OCI-LY7 (cell line): ENCODE results near the gene RFFL. TPM values are rescaled to one million over a fixed set of nuclear protein-coding genes. Genes with fewer than 3 reads are reported as not detected.

ENCODE experiments used
- BruUV-seq: library from RNA; stranded (reverse); fragments of 400-500 nt; replicated peaks from 2 replicates; lab custom pipeline; 2021; lab: Mats Ljungman, UMichigan
- CTCF ChIA-PET: fragments of 300-600 bp; sonication (Branson Sonifier 250); formaldehyde crosslinking; loops from one replicate; lab custom pipeline; 2022; ENCODE audit warnings: antibody characterized with exemption; ENCODE audit not compliant: unreplicated experiment; lab: Charles Lee
- POLR2A ChIA-PET: fragments of 300-600 bp; sonication (Branson Sonifier 250); formaldehyde crosslinking; loops from one replicate; lab custom pipeline; 2022; ENCODE audit warnings: antibody characterized with exemption; lab: Charles Lee
- DNase-seq: peaks from one replicate; pipeline ENCODE4 v3.0.0-alpha.2; 2015; ENCODE audit warnings: low spot score
- H2AFZ ChIP-seq: fragments of 200-600 bp; sonication (generic), shearing (Covaris generic); 2 replicates; pipeline ENCODE4 v1.6.1; 2014; ENCODE audit warnings: mild to moderate bottlenecking, antibody characterized with exemption, low read length, moderate library complexity
- H3K27ac ChIP-seq: fragments of 200-600 bp; sonication (generic); 2 replicates; pipeline ENCODE4 v1.5.1; 2014; ENCODE audit warnings: mixed run types, low read depth, mild to moderate bottlenecking, moderate library complexity, low read length, inconsistent platforms; ENCODE audit not compliant: poor library complexity, severe bottlenecking
- H3K36me3 ChIP-seq: fragments of 200-600 bp; sonication (generic); 2 replicates; pipeline ENCODE4 v1.6.1; 2014; ENCODE audit warnings: mild to moderate bottlenecking, antibody characterized with exemption, low read length, moderate library complexity, mixed read lengths; ENCODE audit not compliant: insufficient read depth
- H3K4me1 ChIP-seq: fragments of 200-600 bp; sonication (generic); 2 replicates; pipeline ENCODE4 v1.5.1; 2014; ENCODE audit warnings: mild to moderate bottlenecking, low read length; ENCODE audit not compliant: insufficient read depth, poor library complexity, severe bottlenecking
- H3K4me2 ChIP-seq: fragments of 200-600 bp; sonication (generic); 2 replicates; pipeline ENCODE4 v1.6.1; 2014; ENCODE audit warnings: mild to moderate bottlenecking, low read length
- H3K4me3 ChIP-seq: fragments of 200-600 bp; sonication (generic); 2 replicates; pipeline ENCODE4 v1.5.1; 2014; ENCODE audit warnings: mild to moderate bottlenecking, low read depth, low read length; ENCODE audit not compliant: poor library complexity, severe bottlenecking
- H3K79me2 ChIP-seq: fragments of 200-600 bp; sonication (generic); 2 replicates; pipeline ENCODE4 v1.6.1; 2016; ENCODE audit warnings: low read depth, mild to moderate bottlenecking, low read length, moderate library complexity, mixed read lengths; ENCODE audit not compliant: insufficient read depth
- H3K9me2 ChIP-seq: fragments of 200-600 bp; sonication (generic); 2 replicates; pipeline ENCODE4 v1.6.1; 2016; ENCODE audit warnings: mild to moderate bottlenecking, low read length, mixed read lengths; ENCODE audit not compliant: insufficient read depth
- H3K9me3 ChIP-seq: fragments of 200-600 bp; sonication (generic); 2 replicates; pipeline ENCODE4 v1.6.1; 2014; ENCODE audit warnings: mild to moderate bottlenecking, mixed run types, low read length, mixed read lengths
- H4K20me1 ChIP-seq: fragments of 200-600 bp; sonication (generic); 2 replicates; pipeline ENCODE4 v1.6.1; 2014; ENCODE audit warnings: mild to moderate bottlenecking, antibody characterized with exemption, low read length, moderate library complexity, mixed read lengths; ENCODE audit not compliant: insufficient read depth
- CTCF ChIP-seq: fragments of 200-600 bp; sonication (generic); conservative IDR thresholded peaks from 2 replicates; pipeline ENCODE4 v1.5.1; 2014; ENCODE audit warnings: mild to moderate bottlenecking, antibody characterized with exemption, low read length, moderate library complexity, mixed read lengths
- EZH2phosphoT487 ChIP-seq: fragments of 200-600 bp; sonication (generic); IDR thresholded peaks from 2 replicates; pipeline ENCODE4 v1.6.1; 2018; ENCODE audit warnings: low read depth, borderline replicate concordance, mild to moderate bottlenecking, mixed run types, antibody characterized with exemption, low read length, moderate library complexity, mixed read lengths
- intact Hi-C: fragments of 100-400 bp; cut with micrococcal nuclease; formaldehyde crosslinking; loops from one replicate; pipeline ENCODE4 v1.10.0; 2022; ENCODE audit not compliant: unreplicated experiment
- total RNA-seq, 2 experiments: library from RNA; depleted of rRNA in 1 of 2; stranded (reverse); fragments of >200 nt in 1 of 2; shearing (Covaris generic) in 1 of 2; gene quantifications; 2 replicates each; pipeline ENCODE4 v1.2.3, GENCODE V29; 2014 to 2022

The RFFL gene
- total RNA-seq, 2 experiments from 2014 or later = 15.6 to 16.1 TPM

GRCh38 chr17:35089586-35090296 lies 26.2 kb upstream of the RFFL start:
- Histone ChIP-seq H3K4me1 (peaks cover 27% of the 10 kb centered on the region), H3K4me3 (peak overlapping the region; percentile 63), H2AFZ (peak overlapping the region; percentile 96), H3K4me2 (peak overlapping the region; percentile 88), H3K9me2 (no peaks in the 10 kb centered on the region), H3K79me2 (no peaks in the 10 kb centered on the region; the same call in 1 of the 2 replicates), H3K9me3 (no peaks in the 10 kb centered on the region), H3K27ac (no peak overlapping the region), H4K20me1 (no peaks in the 10 kb centered on the region), H3K36me3 (no peaks in the 10 kb centered on the region)
- intact Hi-C loops = loop anchor here (1.0 to 5.0 kb wide), 5 partner anchors 29 to 109 kb away; partner anchors contain the start of genes LIG3 and RAD51D
- CTCF ChIA-PET = interaction anchor here (1.0 kb wide), 1 partner anchor 30 kb away, joined by 5 read pairs; no protein-coding TSS in a partner anchor
- DNase-seq = no peak
- TF ChIP-seq CTCF (0 out of 2 replicates have a peak, but pooled peaks have one; percentile 37), EZH2phosphoT487 (no peak)
- POLR2A ChIA-PET = interaction anchor here (0.5 to 1.0 kb wide), 2 partner anchors 26 to 29 kb away, joined by 4 to 6 read pairs; partner anchors contain the start of gene RAD51D
- no TSS peak for BruUV-seq

- Histone ChIP-seq H3K9me3 (no peaks in the 10 kb centered on the region), H4K20me1 (no peaks in the 10 kb centered on the region), H3K27ac (peak overlapping the region; percentile 34), H3K4me1 (peaks cover 27% of the 10 kb centered on the region), H3K79me2 (no peaks in the 10 kb centered on the region; the same call in 1 of the 2 replicates), H3K36me3 (no peaks in the 10 kb centered on the region), H3K4me2 (peak overlapping the region; percentile 99), H3K4me3 (peak overlapping the region; percentile 85), H3K9me2 (no peaks in the 10 kb centered on the region), H2AFZ (peak overlapping the region; percentile 96)
- CTCF ChIA-PET = interaction anchor here (1.0 kb wide), 1 partner anchor 31 kb away, joined by 5 read pairs; no protein-coding TSS in a partner anchor
- BruUV-seq = no TSS peak
- POLR2A ChIA-PET = interaction anchor here (1.0 kb wide), 1 partner anchor 30 kb away, joined by 4 read pairs; the partner anchor contains the start of gene RAD51D
- peak; percentile 91 for DNase-seq
- intact Hi-C loops = loop anchor here (1.0 to 5.0 kb wide), 5 partner anchors 30 to 108 kb away; partner anchors contain the start of genes LIG3 and RAD51D
- no peak for TF ChIP-seq EZH2phosphoT487
- peak; percentile 74 for TF ChIP-seq CTCF
These were observed 25.5 kb upstream of the RFFL start for GRCh38 chr17:35088881-35089585.
